Lower leg skin (tissue), 4 donors: ENCODE data around the gene C17orf113. TPM values are rescaled to one million over a fixed set of nuclear protein-coding genes. Genes with fewer than 3 reads are reported as not detected.
A peak's percentile ranks its signal among the peaks of the same experiment; 100 is the strongest.

ENCODE experiments used
- DNase-seq, 2 donors: peaks; one replicate each; pipeline ENCODE4 v3.0.0-alpha.2; 2019; ENCODE audit warnings: low spot score in 2 of 2
- H3K4me3 ChIP-seq: fragments of 200-600 bp; sonication (generic); 2 replicates; pipeline ENCODE4 v1.5.1; 2017; ENCODE audit warnings: mild to moderate bottlenecking, low read depth; ENCODE audit not compliant: poor library complexity, severe bottlenecking
- POLR2A ChIP-seq, 2 donors: fragments of 450-650 bp; IDR thresholded peaks; one replicate each; pipeline ENCODE4 v1.6.1; 2016 to 2017; ENCODE audit warnings: antibody characterized with exemption in 2 of 2, mild to moderate bottlenecking in 1 of 2, moderate library complexity in 1 of 2
- WGBS, 2 donors: methylation state at CpG; one replicate each; pipeline ENCODE4 v1.1.5; 2018; 5-methylcytosine and 5-hydroxymethylcytosine counted together
- intact Hi-C: fragments of 100-400 bp; cut with DNase I; formaldehyde crosslinking; loops from one replicate; pipeline ENCODE4 v1.15.0; 2023; ENCODE audit warnings: low total_unique reads
- total RNA-seq, 4 donors: library from RNA; depleted of rRNA; stranded (reverse); fragments of >200 nt; gene quantifications; one replicate each; pipeline ENCODE4 v1.1.0, GENCODE V29; 2016
- TF ChIP-seq, protein P1 (sequence below), 3 donors: fragments of 450-650 bp; IDR thresholded peaks; one replicate each; pipeline ENCODE4 v1.5.1; 2016; ENCODE audit warnings: antibody characterized with exemption in 3 of 3, mild to moderate bottlenecking in 3 of 3, moderate library complexity in 2 of 3

The C17orf113 gene
- total RNA-seq, 4 donors from 2014 or later, result 0.97 to 1.8 (median 1.5) TPM

DNA sequence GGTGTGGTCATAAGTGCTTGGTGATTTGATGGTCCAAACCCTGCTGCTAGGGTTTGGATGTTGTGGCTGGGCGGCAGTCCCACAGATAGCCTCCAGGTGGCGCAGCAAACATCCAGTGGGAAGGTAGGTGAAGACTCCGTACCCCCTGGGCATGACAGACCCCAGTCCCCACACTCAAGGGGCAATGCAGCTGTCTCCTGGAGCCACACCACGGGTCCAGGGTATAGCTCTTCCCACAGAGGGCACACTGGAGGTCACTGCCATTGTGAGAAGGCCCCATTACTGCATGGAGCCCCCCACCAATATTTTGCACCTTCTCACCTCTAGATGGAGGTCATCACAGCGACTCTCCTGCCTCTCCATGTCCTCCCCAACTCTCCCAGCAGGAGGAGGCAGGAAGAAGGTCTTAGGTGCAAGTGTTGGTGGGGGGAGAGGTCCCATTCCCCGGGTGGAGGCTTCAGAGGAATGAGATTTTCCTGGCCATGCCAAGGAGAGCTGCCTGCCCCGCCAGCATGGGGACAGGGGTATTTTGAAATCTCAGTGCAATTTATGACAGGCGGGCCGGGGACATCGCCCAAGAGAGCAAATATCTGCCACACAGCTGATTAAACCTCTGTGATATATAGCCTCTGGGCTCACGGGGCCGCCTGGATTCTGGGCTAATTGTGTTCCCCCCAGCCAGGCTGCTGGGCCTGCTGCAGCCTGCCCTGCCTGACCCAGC lies 17.1 kb upstream of the C17orf113 start:
- intact Hi-C loops, result loop anchor here (5.0 kb wide), 1 partner anchor 50 kb away; no protein-coding TSS in a partner anchor
- TF ChIP-seq, protein P1, sequence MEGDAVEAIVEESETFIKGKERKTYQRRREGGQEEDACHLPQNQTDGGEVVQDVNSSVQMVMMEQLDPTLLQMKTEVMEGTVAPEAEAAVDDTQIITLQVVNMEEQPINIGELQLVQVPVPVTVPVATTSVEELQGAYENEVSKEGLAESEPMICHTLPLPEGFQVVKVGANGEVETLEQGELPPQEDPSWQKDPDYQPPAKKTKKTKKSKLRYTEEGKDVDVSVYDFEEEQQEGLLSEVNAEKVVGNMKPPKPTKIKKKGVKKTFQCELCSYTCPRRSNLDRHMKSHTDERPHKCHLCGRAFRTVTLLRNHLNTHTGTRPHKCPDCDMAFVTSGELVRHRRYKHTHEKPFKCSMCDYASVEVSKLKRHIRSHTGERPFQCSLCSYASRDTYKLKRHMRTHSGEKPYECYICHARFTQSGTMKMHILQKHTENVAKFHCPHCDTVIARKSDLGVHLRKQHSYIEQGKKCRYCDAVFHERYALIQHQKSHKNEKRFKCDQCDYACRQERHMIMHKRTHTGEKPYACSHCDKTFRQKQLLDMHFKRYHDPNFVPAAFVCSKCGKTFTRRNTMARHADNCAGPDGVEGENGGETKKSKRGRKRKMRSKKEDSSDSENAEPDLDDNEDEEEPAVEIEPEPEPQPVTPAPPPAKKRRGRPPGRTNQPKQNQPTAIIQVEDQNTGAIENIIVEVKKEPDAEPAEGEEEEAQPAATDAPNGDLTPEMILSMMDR (IDR thresholded peaks at IDR 0.05), result peak in 1 of 3 donors; percentile 74
- TF ChIP-seq POLR2A (IDR thresholded peaks at IDR 0.05), result no peak
- DNase-seq, result peak; percentile 56 to 95

DNA sequence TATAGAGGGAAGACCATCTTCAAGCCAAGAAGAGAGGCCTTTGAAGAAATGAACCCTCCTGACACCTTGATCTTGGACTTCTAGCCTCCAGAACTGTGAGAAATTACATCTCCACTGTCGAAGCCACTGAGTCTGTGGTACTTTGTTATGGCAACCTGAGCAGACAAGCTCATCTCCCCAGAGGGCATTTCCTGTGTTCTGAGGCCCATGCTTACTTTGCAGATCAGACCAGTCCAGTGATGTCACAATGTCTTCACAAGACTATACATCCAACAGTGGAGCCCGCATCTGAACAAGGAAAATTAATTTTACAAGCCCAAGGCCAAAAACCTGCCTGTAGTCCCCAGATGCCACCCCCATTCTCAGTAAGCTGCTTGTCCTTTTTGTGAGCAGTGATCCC lies 14.8 kb upstream of the C17orf113 start:
- intact Hi-C loops, result loop anchor here (5.0 kb wide), 1 partner anchor 52 kb away; no protein-coding TSS in a partner anchor
- no peak for TF ChIP-seq POLR2A (IDR thresholded peaks at IDR 0.05)
- TF ChIP-seq, protein P1 (IDR thresholded peaks at IDR 0.05), result no peak
- no peak for DNase-seq
- no peak overlapping the region for H3K4me3 ChIP-seq
- 73 to 78% methylated on average over 2 of the region's 2 CpGs for WGBS, 2 donors

More for the DNA sequence above, 17.1 kb upstream of the C17orf113 start:
- WGBS, 2 donors, result 15 to 17% methylated on average over 11 to 12 of the region's 12 CpGs
- H3K4me3 ChIP-seq, result no peak overlapping the region

DNA sequence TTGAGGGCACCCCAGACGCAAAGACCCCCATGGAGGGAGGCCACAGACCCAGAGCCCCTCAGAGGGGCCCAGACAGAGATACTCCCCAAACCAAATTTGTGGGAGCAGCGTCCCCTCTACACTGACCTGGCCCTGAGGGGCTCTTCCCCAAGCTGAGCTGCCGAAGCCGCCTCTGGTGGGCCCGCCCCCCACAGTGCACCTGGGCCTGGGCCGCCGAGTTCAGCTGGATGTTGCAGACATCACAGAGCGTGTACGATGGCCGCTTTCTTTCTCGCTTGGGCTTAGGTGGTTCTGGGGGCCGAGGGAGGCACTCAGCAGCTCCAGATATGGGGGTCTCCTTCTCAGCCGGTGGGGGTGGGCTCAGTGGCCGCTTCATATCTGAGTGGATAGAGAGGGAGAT lies 12.3 kb upstream of the C17orf113 start:
- no peak for DNase-seq
- H3K4me3 ChIP-seq, result no peak overlapping the region
- intact Hi-C loops, result no loop called here
- WGBS, 2 donors, result 88 to 91% methylated on average over 14 of the region's 14 CpGs
- TF ChIP-seq POLR2A (IDR thresholded peaks at IDR 0.05), result no peak
- TF ChIP-seq, protein P1 (IDR thresholded peaks at IDR 0.05), result no peak

DNA sequence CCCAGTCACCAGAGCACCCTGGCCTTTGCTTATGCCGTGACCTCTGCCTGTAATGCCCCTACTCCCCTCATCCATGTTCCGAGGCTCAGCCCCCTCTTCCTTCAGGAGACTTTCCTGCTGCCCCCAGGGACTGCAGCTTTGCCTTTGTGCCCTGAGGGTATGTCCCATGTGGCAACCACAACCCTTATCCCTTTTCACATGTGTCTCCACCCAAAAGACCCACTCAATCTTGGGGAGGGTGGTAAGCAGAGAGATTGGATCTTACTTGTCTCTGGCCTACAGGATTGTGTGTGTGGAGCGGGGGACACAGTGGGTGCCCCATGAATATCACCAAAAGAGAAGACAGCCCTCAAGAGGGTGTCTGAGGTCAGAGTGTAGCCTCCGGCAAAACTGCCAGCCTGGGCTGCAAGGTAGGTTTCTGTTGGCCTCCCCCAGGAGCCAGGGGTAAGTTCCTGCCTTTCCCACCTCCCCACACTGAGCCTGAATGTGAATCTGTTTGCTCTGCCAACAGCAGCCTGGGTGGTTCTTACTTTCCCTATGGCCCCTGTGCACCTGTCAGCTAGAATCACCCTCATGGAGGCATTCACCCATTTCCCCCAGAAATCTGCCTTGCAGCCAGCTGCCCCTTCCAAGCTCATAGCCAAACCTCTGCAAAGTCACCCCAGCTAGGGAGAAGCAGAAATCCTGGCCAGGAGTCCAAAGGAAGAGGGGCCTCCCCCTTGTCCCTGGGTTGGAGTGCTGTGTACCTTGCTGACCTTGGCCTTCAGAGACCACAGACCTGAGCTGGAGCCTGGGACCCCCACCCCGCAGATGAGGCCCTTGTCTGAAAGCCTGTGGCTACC lies 11.5 kb upstream of the C17orf113 start:
- no peak overlapping the region for H3K4me3 ChIP-seq
- TF ChIP-seq, protein P1 (IDR thresholded peaks at IDR 0.05), result no peak
- no peak for TF ChIP-seq POLR2A (IDR thresholded peaks at IDR 0.05)
- no peak for DNase-seq
- intact Hi-C loops, result no loop called here
- 69 to 75% methylated on average over 5 of the region's 5 CpGs for WGBS, 2 donors

DNA sequence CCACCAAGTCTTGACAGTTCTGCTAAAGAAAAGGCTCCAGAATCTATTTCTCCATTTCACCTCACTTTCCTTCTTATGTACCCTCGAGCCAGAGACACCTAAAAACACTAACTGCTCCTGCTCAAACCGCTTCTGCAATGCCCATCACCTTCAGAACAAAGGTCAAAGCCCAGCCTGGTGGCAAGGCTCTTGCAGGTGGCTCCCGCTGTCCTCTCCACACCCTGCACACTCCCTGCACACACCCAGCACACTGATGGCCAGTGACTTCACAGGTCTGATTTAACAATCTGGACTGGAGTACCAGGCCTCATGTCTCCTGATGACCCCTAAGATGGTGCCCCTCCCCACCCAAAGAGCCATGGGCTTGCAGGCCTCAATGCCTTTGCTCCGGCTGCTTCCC lies 9.8 kb upstream of the C17orf113 start:
- intact Hi-C loops, result no loop called here
- TF ChIP-seq POLR2A (IDR thresholded peaks at IDR 0.05), result no peak
- TF ChIP-seq, protein P1 (IDR thresholded peaks at IDR 0.05), result no peak
- DNase-seq, result no peak
- 88 to 89% methylated on average over 4 of the region's 4 CpGs for WGBS, 2 donors
- no peak overlapping the region for H3K4me3 ChIP-seq
